Stimulated activated naive CD4-positive, alpha-beta T cell (primary cell): ENCODE results near the gene GMCL2.
"Not testable (repeated sequence)": the region's sequence is repeated elsewhere in the genome, so short reads cannot be mapped to it uniquely, and the experiment has no call there.

ENCODE experiments used
- DNase-seq, 6 experiments: peaks; one replicate each; lab custom pipeline; 2025; lab: John Stamatoyannopoulos, UW

Gene GMCL2

GRCh38 chr5:178187014-178187413 is at the start of gene GMCL2:
Gene GMCL2 (minus strand): TSS chr5:178187371. CDS start chr5:178187299, 72 bp downstream.
- DNase-seq, result no peak

- DNase-seq, result no peak
These were observed 49.5 kb upstream of the GMCL2 start for GRCh38 chr5:178236679-178237078.

GRCh38 chr5:178236126-178236525 is 49.0 kb upstream of the GMCL2 start:
- DNase-seq, result no peak

- no peak for DNase-seq
These were observed 48.4 kb upstream of the GMCL2 start for GRCh38 chr5:178235588-178235974.

- peak; percentile 26 to 74 (median 67) for DNase-seq
These were observed 47.8 kb upstream of the GMCL2 start for GRCh38 chr5:178234750-178235587.

GRCh38 chr5:178234121-178234749 is 47.1 kb upstream of the GMCL2 start:
- no peak for DNase-seq

GRCh38 chr5:178232920-178233429 is 45.8 kb upstream of the GMCL2 start:
- DNase-seq, result no peak

- peak; percentile 44 to 80 (median 70) for DNase-seq
These were observed 45.2 kb upstream of the GMCL2 start, which contains the start of gene PHYKPL for GRCh38 chr5:178232124-178232919. Gene PHYKPL (minus strand): TSS chr5:178232802. CDS start chr5:178232550, 252 bp downstream.

- no peak for DNase-seq
These were observed 44.5 kb upstream of the GMCL2 start for GRCh38 chr5:178231539-178232123.

- DNase-seq, result no peak
These were observed 43.8 kb upstream of the GMCL2 start for GRCh38 chr5:178230879-178231538.

- no peak for DNase-seq
These were observed 42.7 kb upstream of the GMCL2 start for GRCh38 chr5:178229861-178230260.

- DNase-seq, result not testable (repeated sequence)
These were observed 41.9 kb upstream of the GMCL2 start for GRCh38 chr5:178229111-178229510.

GRCh38 chr5:178228609-178229008 is 41.4 kb upstream of the GMCL2 start:
- no peak for DNase-seq

GRCh38 chr5:178227929-178228328 is 40.8 kb upstream of the GMCL2 start:
- DNase-seq, result no peak

- no peak for DNase-seq
These were observed 40.0 kb upstream of the GMCL2 start for GRCh38 chr5:178227138-178227659.

- DNase-seq, result no peak
These were observed 38.0 kb upstream of the GMCL2 start for GRCh38 chr5:178225174-178225573.

GRCh38 chr5:178224403-178224802 is 37.2 kb upstream of the GMCL2 start:
- DNase-seq, result no peak

- DNase-seq, result no peak
These were observed 36.7 kb upstream of the GMCL2 start for GRCh38 chr5:178223828-178224335.

GRCh38 chr5:178223196-178223773 is 36.1 kb upstream of the GMCL2 start:
- no peak for DNase-seq

GRCh38 chr5:178222292-178222691 is 35.1 kb upstream of the GMCL2 start:
- DNase-seq, result no peak
